Gastrocnemius medialis (tissue), 4 donors: ENCODE measurements around the gene SP2.

ENCODE experiments used
- CTCF ChIP-seq, 5 experiments: fragments of 450-650 bp in 3 of 5; fragments of 200-600 bp in 2 of 5; sonication (generic) in 2 of 5; IDR thresholded peaks in 4 of 5; conservative IDR thresholded peaks in 1 of 5; 1 replicate in 4 of 5; 2 replicates in 1 of 5; pipeline ENCODE4 v1.5.1; 2016 to 2019; ENCODE audit warnings: antibody characterized with exemption in 5 of 5, mild to moderate bottlenecking in 3 of 5, moderate library complexity in 3 of 5
- POLR2A ChIP-seq, 2 donors: fragments of 450-650 bp; IDR thresholded peaks; one replicate each; pipeline ENCODE4 v1.6.1; 2017; ENCODE audit warnings: antibody characterized with exemption in 2 of 2, mild to moderate bottlenecking in 2 of 2, moderate library complexity in 2 of 2

- TF ChIP-seq CTCF (IDR thresholded peaks at IDR 0.05 in 4 of 5, conservative IDR thresholded peaks at IDR 0.05 in 1 of 5), result peak in 3 of 5 experiments; percentile 15 to 59 (median 25)
- peak; percentile 95 to 96 for TF ChIP-seq POLR2A (IDR thresholded peaks at IDR 0.05)
Observed at GRCh38 chr17:47895856-47896671, at the start of gene SP2.
